B cell (primary cell): ENCODE data around the gene STRA8. TPM values are rescaled to one million over a fixed set of nuclear protein-coding genes. Genes with fewer than 3 reads are reported as not detected.

Experiments
- ATAC-seq: fragments of 200-7000 bp; cut with Tn5 transposase; one replicate; pipeline ENCODE4 v1.10.0; 2021; ENCODE audit warnings: low read depth, mild to moderate bottlenecking, moderate number of reproducible peaks, moderate library complexity
- CTCF ChIA-PET: fragments of 350-600 bp; sonication (Branson Sonifier 250); formaldehyde crosslinking; loops from one replicate; lab custom pipeline; 2021; ENCODE audit warnings: antibody characterized with exemption, inconsistent platforms; lab: Charles Lee
- POLR2A ChIA-PET: fragments of 350-600 bp; sonication (Branson Sonifier 250); formaldehyde crosslinking; loops from one replicate; lab custom pipeline; 2021; ENCODE audit warnings: antibody characterized with exemption; lab: Charles Lee
- DNase-seq: peaks from one replicate; pipeline ENCODE4 v3.0.0; 2013
- H2AFZ ChIP-seq: 2 replicates; pipeline ENCODE4 v1.6.1; 2012; ENCODE audit warnings: mild to moderate bottlenecking, low read depth, low read length; ENCODE audit not compliant: insufficient read depth, poor library complexity, severe bottlenecking
- H3K27ac ChIP-seq, 2 donors: 1 replicate in 1 of 2; 2 replicates in 1 of 2; pipeline ENCODE4 v1.5.1; 2012 to 2013; ENCODE audit warnings: low read length in 2 of 2, mild to moderate bottlenecking in 2 of 2, moderate library complexity in 1 of 2
- H3K27me3 ChIP-seq, 4 experiments: fragments of 200-600 bp in 1 of 4; sonication (generic) in 1 of 4; replicated peaks in 1 of 4; 1 replicate in 2 of 4; 2 replicates in 2 of 4; pipeline versions ENCODE4 v1.6.1 to v1.7.0; 2013 to 2016; ENCODE audit warnings: low read length in 3 of 4, mild to moderate bottlenecking in 2 of 4, mixed read lengths in 1 of 4, moderate library complexity in 1 of 4; ENCODE audit not compliant: insufficient read depth in 4 of 4, control insufficient read depth in 3 of 4; ENCODE audit errors: control extremely low read depth in 1 of 4
- H3K36me3 ChIP-seq, 2 experiments: replicated peaks in 1 of 2; 1 replicate in 1 of 2; 2 replicates in 1 of 2; pipeline versions ENCODE4 v1.6.1 to v1.7.1; 2013; ENCODE audit warnings: low read length in 1 of 2; ENCODE audit not compliant: insufficient read depth in 2 of 2, control insufficient read depth in 1 of 2; ENCODE audit errors: control extremely low read depth in 1 of 2, extremely low read depth in 1 of 2
- H3K4me1 ChIP-seq, 2 donors: fragments of 200-600 bp in 1 of 2; sonication (generic) in 1 of 2; 1 replicate in 1 of 2; 2 replicates in 1 of 2; pipeline versions ENCODE4 v1.5.1 to v1.6.1; 2013 to 2017; ENCODE audit warnings: low read length in 2 of 2; ENCODE audit not compliant: control insufficient read depth in 2 of 2, insufficient read depth in 2 of 2
- H3K4me2 ChIP-seq: replicated peaks from 2 replicates; pipeline ENCODE3; 2012; ENCODE audit warnings: mild to moderate bottlenecking, low read depth, low read length; ENCODE audit not compliant: poor library complexity, severe bottlenecking
- H3K4me3 ChIP-seq, 5 experiments: fragments of 200-600 bp in 1 of 5; sonication (generic) in 1 of 5; 1 replicate in 3 of 5; 2 replicates in 2 of 5; pipeline versions ENCODE4 v1.5.1 to v1.7.0; 2011 to 2016; ENCODE audit warnings: low read length in 4 of 5, mild to moderate bottlenecking in 4 of 5, low read depth in 2 of 5, control low read depth in 1 of 5, moderate library complexity in 1 of 5; ENCODE audit not compliant: insufficient read depth in 1 of 5; ENCODE audit errors: control extremely low read depth in 1 of 5, extremely low read depth in 1 of 5
- H3K79me2 ChIP-seq: fragments of 200-600 bp; sonication (generic); one replicate; pipeline ENCODE4 v1.6.0; 2016; ENCODE audit warnings: low read length; ENCODE audit not compliant: control insufficient read depth, insufficient read depth
- H3K9ac ChIP-seq: fragments of 200-600 bp; sonication (generic); 2 replicates; pipeline ENCODE4 v1.6.1; 2017; ENCODE audit warnings: mild to moderate bottlenecking, low read length, moderate library complexity
- H3K9me3 ChIP-seq, 3 donors: one replicate each; pipeline versions ENCODE4 v1.6.1 to v1.7.1; 2013; ENCODE audit warnings: low read length in 2 of 3; ENCODE audit not compliant: control insufficient read depth in 2 of 3, insufficient read depth in 1 of 3; ENCODE audit errors: control extremely low read depth in 1 of 3
- H4K20me1 ChIP-seq: 2 replicates; pipeline ENCODE4 v1.6.0; 2012; ENCODE audit warnings: mild to moderate bottlenecking, low read length; ENCODE audit not compliant: insufficient read depth, control insufficient read depth, poor library complexity, severe bottlenecking
- H3K27ac Mint-ChIP-seq: one replicate; pipeline ENCODE4 v1.8.0; 2021; ENCODE audit warnings: mixed read lengths
- H3K27me3 Mint-ChIP-seq: one replicate; pipeline ENCODE4 v1.8.0; 2021; ENCODE audit warnings: mixed read lengths
- H3K4me1 Mint-ChIP-seq: one replicate; pipeline ENCODE4 v1.8.0; 2021; ENCODE audit warnings: mixed read lengths
- H3K4me3 Mint-ChIP-seq: one replicate; pipeline ENCODE4 v1.8.0; 2021; ENCODE audit warnings: mixed read lengths
- H3K9me3 Mint-ChIP-seq: one replicate; pipeline ENCODE4 v1.8.0; 2022; ENCODE audit warnings: mixed read lengths; ENCODE audit not compliant: insufficient read depth
- EZH2 ChIP-seq: IDR thresholded peaks from 2 replicates; pipeline ENCODE4 v1.6.1; 2012; ENCODE audit warnings: borderline replicate concordance, low read depth, mild to moderate bottlenecking, moderate library complexity, low read length; ENCODE audit not compliant: insufficient read depth, poor library complexity, severe bottlenecking
- WGBS: methylation state at CpG from one replicate; pipeline ENCODE4 v1.1.5; 2013; ENCODE audit warnings: missing lambda C conversion rate; ENCODE audit not compliant: insufficient coverage; 5-methylcytosine and 5-hydroxymethylcytosine counted together
- intact Hi-C: fragments of 100-400 bp; cut with micrococcal nuclease; formaldehyde crosslinking; loops from one replicate; pipeline ENCODE4 v1.10.0; 2022
- polyA plus RNA-seq: library from polyadenylated mRNA; depleted of rRNA; stranded (reverse); fragments of >200 nt; gene quantifications from 2 replicates; pipeline ENCODE4 v1.2.3, GENCODE V29; 2012
- total RNA-seq, 2 donors: library from RNA; stranded (reverse); fragments of 120-200 nt in 1 of 2; gene quantifications; 1 replicate in 1 of 2; 2 replicates in 1 of 2; pipeline versions ENCODE4 v1.2.3 to v1.2.4, GENCODE V29; 2013 to 2022
- TF ChIP-seq, protein P1 (sequence below): fragments of 200-600 bp; IDR thresholded peaks from one replicate; pipeline ENCODE4 v1.8.0; 2022; ENCODE audit warnings: antibody characterized with exemption, mild to moderate bottlenecking

Gene STRA8
- total and polyA plus RNA-seq, 2 donors (not counting 1 experiment from before 2014, with no cell fraction given) = not detected

DNA sequence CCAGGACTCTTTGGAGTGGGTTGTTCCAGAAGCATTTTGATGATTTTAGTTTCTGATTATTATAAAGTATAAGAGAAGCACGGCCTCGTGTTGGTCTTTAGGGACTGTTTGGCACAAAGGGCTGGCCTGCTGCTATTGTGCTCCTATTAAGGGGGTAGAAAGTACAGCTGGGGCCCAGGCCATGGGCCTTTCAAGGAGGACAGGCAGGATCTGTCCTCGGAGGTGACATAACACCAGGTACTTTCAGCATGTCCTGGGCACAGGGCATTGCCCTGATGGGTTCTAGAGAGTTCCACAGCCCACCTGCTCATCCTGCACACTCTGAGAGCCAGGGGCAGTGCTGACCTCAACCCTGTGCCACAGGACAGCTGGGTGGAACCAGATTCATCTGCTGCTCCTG lies 24.9 kb downstream of the STRA8 start:
- no peaks in the 10 kb centered on the region for H3K4me1 Mint-ChIP-seq
- H3K4me3 Mint-ChIP-seq = no peak overlapping the region
- Histone ChIP-seq H2AFZ (no peak overlapping the region), H3K36me3 (no peaks in the 10 kb centered on the region), H4K20me1 (no peaks in the 10 kb centered on the region), H3K9me3 (peaks cover 0 to 10% (median 2%) of the 10 kb centered on the region in 3 donors), H3K27me3 (no peaks in the 10 kb centered on the region), H3K4me3 (no peak overlapping the region), H3K27ac (no peak overlapping the region), H3K9ac (no peak overlapping the region), H3K4me1 (no peaks in the 10 kb centered on the region), H3K79me2 (no peaks in the 10 kb centered on the region), H3K4me2 (no peak overlapping the region)
- no peak for ATAC-seq
- no peak for TF ChIP-seq EZH2
- TF ChIP-seq, protein P1, sequence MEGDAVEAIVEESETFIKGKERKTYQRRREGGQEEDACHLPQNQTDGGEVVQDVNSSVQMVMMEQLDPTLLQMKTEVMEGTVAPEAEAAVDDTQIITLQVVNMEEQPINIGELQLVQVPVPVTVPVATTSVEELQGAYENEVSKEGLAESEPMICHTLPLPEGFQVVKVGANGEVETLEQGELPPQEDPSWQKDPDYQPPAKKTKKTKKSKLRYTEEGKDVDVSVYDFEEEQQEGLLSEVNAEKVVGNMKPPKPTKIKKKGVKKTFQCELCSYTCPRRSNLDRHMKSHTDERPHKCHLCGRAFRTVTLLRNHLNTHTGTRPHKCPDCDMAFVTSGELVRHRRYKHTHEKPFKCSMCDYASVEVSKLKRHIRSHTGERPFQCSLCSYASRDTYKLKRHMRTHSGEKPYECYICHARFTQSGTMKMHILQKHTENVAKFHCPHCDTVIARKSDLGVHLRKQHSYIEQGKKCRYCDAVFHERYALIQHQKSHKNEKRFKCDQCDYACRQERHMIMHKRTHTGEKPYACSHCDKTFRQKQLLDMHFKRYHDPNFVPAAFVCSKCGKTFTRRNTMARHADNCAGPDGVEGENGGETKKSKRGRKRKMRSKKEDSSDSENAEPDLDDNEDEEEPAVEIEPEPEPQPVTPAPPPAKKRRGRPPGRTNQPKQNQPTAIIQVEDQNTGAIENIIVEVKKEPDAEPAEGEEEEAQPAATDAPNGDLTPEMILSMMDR = no peak
- H3K27me3 Mint-ChIP-seq = peaks cover 6% of the 10 kb centered on the region
- no peaks in the 10 kb centered on the region for H3K9me3 Mint-ChIP-seq
- CTCF ChIA-PET = interaction anchor here (2.1 kb wide), 1 partner anchor 17 kb away, joined by 5 read pairs; no protein-coding TSS in a partner anchor
- DNase-seq = no peak
- 90% methylated on average over 3 of the region's 3 CpGs for WGBS
- POLR2A ChIA-PET = no interaction called here
- no peak overlapping the region for H3K27ac Mint-ChIP-seq
- intact Hi-C loops = no loop called here

DNA sequence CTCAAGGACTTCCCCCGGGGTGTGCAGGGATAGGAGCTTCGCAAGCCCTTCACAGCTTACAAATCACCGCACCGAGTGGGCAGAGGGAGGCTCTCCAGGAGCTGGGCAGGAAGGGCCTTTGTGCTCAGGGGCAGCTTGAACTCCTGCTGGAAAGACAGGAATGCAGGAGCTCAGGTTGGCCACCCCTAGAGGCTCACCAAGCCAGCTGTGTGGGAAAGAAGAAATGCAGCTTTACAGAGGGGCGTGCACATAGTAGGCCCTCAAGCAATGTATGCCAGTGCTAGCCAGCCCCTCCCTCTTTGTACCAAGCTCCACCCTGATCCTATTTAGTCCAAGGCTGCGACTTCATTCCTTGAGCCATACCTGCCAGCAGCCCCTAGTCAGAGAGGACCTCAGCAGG lies 26.1 kb downstream of the STRA8 start:
- DNase-seq = no peak
- ChIA-PET CTCF (interaction anchor here (2.1 kb wide), 1 partner anchor 16 kb away, joined by 5 read pairs; no protein-coding TSS in a partner anchor), POLR2A (no interaction called here)
- Histone ChIP-seq H3K36me3 (no peaks in the 10 kb centered on the region), H3K27me3 (no peaks in the 10 kb centered on the region), H3K79me2 (no peaks in the 10 kb centered on the region), H3K9me3 (peaks cover 0 to 18% (median 8%) of the 10 kb centered on the region in 3 donors), H3K4me1 (no peaks in the 10 kb centered on the region), H2AFZ (no peak overlapping the region), H3K4me2 (no peak overlapping the region), H4K20me1 (no peaks in the 10 kb centered on the region), H3K4me3 (no peak overlapping the region), H3K9ac (no peak overlapping the region), H3K27ac (no peak overlapping the region)
- intact Hi-C loops = no loop called here
- peaks cover 6% of the 10 kb centered on the region for H3K27me3 Mint-ChIP-seq
- peaks cover 3% of the 10 kb centered on the region for H3K9me3 Mint-ChIP-seq
- H3K27ac Mint-ChIP-seq = no peak overlapping the region
- TF ChIP-seq EZH2 = no peak
- TF ChIP-seq, protein P1 = no peak
- H3K4me1 Mint-ChIP-seq = no peaks in the 10 kb centered on the region
- no peak overlapping the region for H3K4me3 Mint-ChIP-seq
- WGBS = 94% methylated on average over 2 of the region's 6 CpGs
- ATAC-seq = no peak
